ENCODE measurements around the gene ACTL6B.

- TF ChIP-seq EZH2 (IDR thresholded peaks at IDR 0.05) (no peak), POLR2AphosphoS5 (IDR thresholded peaks at IDR 0.05; ENCODE audit: borderline replicate concordance, low read depth, low read length) (no peak)
These were observed at the start of gene ACTL6B for GRCh38 chr7:100655908-100656674.
